DMS153 treated with DMSO at 0.1 percent for 48 hours (cell line): ENCODE results near the gene HDAC4.

ENCODE experiments used
- DNase-seq: peaks from one replicate; lab custom pipeline; 2025; ENCODE audit not compliant: unreplicated experiment; lab: John Stamatoyannopoulos, UW

HDAC4 gene

GRCh38 chr2:239116456-239117246 lies 284.2 kb downstream of the HDAC4 start:
- DNase-seq = no peak

GRCh38 chr2:239115616-239116015 lies 285.2 kb downstream of the HDAC4 start:
- no peak for DNase-seq

GRCh38 chr2:239114616-239115265 lies 286.1 kb downstream of the HDAC4 start:
- peak; percentile 58 for DNase-seq

GRCh38 chr2:239114119-239114581 lies 286.7 kb downstream of the HDAC4 start:
- DNase-seq = no peak

GRCh38 chr2:239113615-239114014 lies 287.2 kb downstream of the HDAC4 start:
- no peak for DNase-seq

GRCh38 chr2:239113171-239113570 lies 287.6 kb downstream of the HDAC4 start:
- DNase-seq = no peak

GRCh38 chr2:239112127-239112774 lies 288.6 kb downstream of the HDAC4 start:
- no peak for DNase-seq

- no peak for DNase-seq
Observed at GRCh38 chr2:239111401-239112100, 289.3 kb downstream of the HDAC4 start.

- DNase-seq = no peak
Observed at GRCh38 chr2:239110595-239111048, 290.2 kb downstream of the HDAC4 start.

GRCh38 chr2:239109928-239110545 lies 290.8 kb downstream of the HDAC4 start:
- no peak for DNase-seq

- peak; percentile 84 for DNase-seq
Observed at GRCh38 chr2:239109041-239109927, 291.5 kb downstream of the HDAC4 start.

GRCh38 chr2:239108459-239108858 lies 292.4 kb downstream of the HDAC4 start:
- DNase-seq = no peak

GRCh38 chr2:239107936-239108335 lies 292.9 kb downstream of the HDAC4 start:
- no peak for DNase-seq

- DNase-seq = no peak
Observed at GRCh38 chr2:239106966-239107365, 293.9 kb downstream of the HDAC4 start.

- peak; percentile 14 for DNase-seq
Observed at GRCh38 chr2:239106314-239106908, 294.4 kb downstream of the HDAC4 start.

GRCh38 chr2:239105234-239105633 lies 295.6 kb downstream of the HDAC4 start:
- DNase-seq = no peak

- DNase-seq = no peak
Observed at GRCh38 chr2:239104800-239105199, 296.0 kb downstream of the HDAC4 start.

GRCh38 chr2:239103125-239104098 lies 297.4 kb downstream of the HDAC4 start:
- DNase-seq = no peak
